DOHH2 (cell line): ENCODE data around the gene BORCS8.

Experiments
- EZH2phosphoT487 ChIP-seq: fragments of 200-600 bp; sonication (generic); IDR thresholded peaks from 2 replicates; pipeline ENCODE4 v1.6.1; 2017; ENCODE audit warnings: borderline replicate concordance, mild to moderate bottlenecking, antibody characterized with exemption, low read length, moderate library complexity, mixed read lengths
- TF ChIP-seq, protein P1 (sequence below): fragments of 200-600 bp; sonication (generic); IDR thresholded peaks from one replicate; pipeline ENCODE4 v1.5.1; 2014; ENCODE audit warnings: antibody characterized with exemption, mild to moderate bottlenecking, low read depth, low read length; ENCODE audit not compliant: poor library complexity, severe bottlenecking

DNA sequence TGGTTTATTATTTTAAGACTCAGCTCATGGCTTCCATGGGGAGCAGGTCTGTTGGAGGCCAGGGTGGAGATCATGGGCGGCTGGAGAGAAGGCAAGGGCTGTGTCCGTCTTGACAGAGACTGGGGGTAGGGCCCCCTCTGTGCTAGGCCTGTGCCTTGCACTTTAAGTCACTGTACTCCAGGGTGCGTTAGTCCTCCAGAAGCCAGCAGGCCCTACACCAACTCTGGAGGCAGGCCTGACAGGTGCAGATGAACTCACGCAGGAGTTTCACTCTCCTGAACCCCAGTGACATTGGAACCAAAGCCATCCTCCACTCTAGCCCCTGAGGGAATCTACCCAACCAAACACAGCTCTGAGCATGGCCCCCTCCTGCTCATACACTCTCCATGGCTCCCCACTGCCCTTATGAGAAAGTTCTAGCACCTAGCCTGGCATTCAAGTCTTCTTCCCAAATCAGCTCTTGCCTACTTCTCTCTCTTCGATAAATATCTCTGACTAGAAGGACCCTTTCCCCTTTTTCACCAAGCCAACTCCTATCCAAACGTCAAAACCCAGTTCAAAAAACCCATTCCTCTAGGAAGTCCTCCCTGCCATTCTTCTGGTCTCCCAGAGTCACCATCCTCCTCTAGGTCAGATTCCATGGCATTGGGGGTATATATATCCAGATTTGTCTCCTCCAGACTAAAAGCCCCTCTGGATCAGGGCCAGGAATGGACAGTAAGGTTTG is 37.0 kb downstream of the BORCS8 start:
- TF ChIP-seq, protein P1, sequence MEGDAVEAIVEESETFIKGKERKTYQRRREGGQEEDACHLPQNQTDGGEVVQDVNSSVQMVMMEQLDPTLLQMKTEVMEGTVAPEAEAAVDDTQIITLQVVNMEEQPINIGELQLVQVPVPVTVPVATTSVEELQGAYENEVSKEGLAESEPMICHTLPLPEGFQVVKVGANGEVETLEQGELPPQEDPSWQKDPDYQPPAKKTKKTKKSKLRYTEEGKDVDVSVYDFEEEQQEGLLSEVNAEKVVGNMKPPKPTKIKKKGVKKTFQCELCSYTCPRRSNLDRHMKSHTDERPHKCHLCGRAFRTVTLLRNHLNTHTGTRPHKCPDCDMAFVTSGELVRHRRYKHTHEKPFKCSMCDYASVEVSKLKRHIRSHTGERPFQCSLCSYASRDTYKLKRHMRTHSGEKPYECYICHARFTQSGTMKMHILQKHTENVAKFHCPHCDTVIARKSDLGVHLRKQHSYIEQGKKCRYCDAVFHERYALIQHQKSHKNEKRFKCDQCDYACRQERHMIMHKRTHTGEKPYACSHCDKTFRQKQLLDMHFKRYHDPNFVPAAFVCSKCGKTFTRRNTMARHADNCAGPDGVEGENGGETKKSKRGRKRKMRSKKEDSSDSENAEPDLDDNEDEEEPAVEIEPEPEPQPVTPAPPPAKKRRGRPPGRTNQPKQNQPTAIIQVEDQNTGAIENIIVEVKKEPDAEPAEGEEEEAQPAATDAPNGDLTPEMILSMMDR: peak; percentile 63
- TF ChIP-seq EZH2phosphoT487: no peak
